Lower leg skin (tissue), 3 donors: Measurements from ENCODE around the gene CXXC1.
"Not testable (repeated sequence)": the region's sequence is repeated elsewhere in the genome, so short reads cannot be mapped to it uniquely, and the experiment has no call there.

Experiments
- CTCF ChIP-seq, 3 donors: fragments of 450-650 bp; IDR thresholded peaks; one replicate each; pipeline ENCODE4 v1.5.1; 2016; ENCODE audit warnings: antibody characterized with exemption in 3 of 3, mild to moderate bottlenecking in 3 of 3, moderate library complexity in 2 of 3
- POLR2A ChIP-seq, 2 donors: fragments of 450-650 bp; IDR thresholded peaks; one replicate each; pipeline ENCODE4 v1.6.1; 2016 to 2017; ENCODE audit warnings: antibody characterized with exemption in 2 of 2, mild to moderate bottlenecking in 1 of 2, moderate library complexity in 1 of 2

DNA sequence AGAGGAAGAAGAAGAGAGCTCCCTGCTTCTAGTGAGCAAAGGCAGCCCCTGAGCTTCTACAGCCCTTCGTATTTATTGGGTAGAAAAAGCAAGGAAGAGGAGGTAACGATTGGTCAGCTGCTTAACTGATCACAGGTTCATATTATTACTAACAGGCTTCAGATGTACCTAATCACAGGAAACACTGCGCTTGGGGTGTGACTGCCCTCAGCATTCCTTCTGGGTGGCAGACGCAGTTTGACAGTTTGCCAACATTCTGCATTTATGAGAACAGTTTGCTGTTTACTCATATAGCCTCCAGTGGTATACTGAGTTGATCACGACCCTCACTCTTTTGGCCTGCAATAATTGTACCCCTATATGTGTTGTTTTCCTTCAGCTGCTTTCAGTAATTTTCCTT lies 21.4 kb upstream of the CXXC1 start:
- TF ChIP-seq POLR2A, CTCF (IDR thresholded peaks at IDR 0.05): not testable (repeated sequence)
